GM12873 (cell line): ENCODE results near the gene RSPH1.

Experiments
- TF ChIP-seq, protein P1 (sequence below): IDR thresholded peaks from 2 replicates; pipeline ENCODE4 v1.5.1; 2012; ENCODE audit warnings: low read depth, mild to moderate bottlenecking, moderate library complexity, low read length, control low read depth; ENCODE audit not compliant: insufficient read depth; ENCODE audit errors: missing control alignments

Gene RSPH1

DNA sequence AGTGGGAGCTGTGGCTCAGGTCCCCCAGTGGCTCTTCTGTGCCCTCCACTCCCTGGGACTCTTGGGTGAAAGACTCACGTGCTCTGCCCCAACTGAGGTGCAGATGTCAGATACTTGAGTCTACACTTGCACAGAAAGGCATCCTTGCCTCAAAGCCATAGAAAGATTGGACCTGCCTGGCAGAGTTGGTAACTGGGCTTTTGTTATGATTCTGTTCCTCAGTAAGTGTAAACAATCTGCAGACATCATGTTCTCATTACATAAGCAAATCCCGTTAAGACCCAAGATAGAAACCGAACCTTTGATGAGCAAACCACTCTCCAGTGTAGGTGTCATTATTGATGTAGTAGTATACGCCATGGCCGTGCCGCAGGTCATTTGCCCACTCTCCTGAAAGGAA is 10.0 kb downstream of the RSPH1 start:
- TF ChIP-seq, protein P1, sequence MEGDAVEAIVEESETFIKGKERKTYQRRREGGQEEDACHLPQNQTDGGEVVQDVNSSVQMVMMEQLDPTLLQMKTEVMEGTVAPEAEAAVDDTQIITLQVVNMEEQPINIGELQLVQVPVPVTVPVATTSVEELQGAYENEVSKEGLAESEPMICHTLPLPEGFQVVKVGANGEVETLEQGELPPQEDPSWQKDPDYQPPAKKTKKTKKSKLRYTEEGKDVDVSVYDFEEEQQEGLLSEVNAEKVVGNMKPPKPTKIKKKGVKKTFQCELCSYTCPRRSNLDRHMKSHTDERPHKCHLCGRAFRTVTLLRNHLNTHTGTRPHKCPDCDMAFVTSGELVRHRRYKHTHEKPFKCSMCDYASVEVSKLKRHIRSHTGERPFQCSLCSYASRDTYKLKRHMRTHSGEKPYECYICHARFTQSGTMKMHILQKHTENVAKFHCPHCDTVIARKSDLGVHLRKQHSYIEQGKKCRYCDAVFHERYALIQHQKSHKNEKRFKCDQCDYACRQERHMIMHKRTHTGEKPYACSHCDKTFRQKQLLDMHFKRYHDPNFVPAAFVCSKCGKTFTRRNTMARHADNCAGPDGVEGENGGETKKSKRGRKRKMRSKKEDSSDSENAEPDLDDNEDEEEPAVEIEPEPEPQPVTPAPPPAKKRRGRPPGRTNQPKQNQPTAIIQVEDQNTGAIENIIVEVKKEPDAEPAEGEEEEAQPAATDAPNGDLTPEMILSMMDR, result no peak

DNA sequence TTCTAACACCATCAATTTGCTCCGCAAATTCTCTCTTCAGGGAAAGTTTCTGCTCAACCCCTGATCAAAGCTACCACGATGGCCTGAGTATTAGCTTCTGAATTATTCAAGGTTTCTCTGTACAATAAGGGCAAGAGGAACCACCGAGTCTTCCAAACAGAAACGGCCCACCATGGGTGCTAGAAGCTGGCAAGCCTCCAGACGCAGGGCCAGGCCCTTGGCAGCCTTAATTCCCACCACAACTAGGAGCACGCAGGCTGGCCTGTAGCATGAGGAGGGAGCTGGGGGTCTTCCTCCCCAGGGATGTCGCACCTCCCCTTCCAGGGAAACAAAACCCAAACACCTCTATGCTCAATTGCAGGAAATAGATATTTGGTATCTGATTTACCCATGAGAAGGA is 11.1 kb downstream of the RSPH1 start:
- TF ChIP-seq, protein P1, result no peak

DNA sequence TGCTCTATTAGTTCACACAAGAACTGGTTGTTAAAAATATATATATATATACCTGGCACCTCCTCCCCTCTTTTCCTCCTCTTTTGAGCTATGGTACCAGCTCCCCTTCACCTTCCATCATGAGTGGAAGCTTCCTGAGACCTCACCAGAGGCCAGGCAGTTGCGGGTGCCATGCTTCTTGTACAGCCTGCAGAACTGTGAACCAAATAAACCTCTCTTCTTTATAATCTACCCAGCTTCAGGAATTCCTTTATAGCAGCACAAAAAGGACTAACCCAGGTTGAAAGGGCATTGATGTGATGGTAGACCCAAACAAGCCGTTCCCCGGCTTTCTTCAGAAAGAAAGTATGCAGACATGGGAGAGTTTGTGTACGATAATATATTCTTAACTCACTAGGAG is 14.9 kb downstream of the RSPH1 start:
- TF ChIP-seq, protein P1, result no peak

DNA sequence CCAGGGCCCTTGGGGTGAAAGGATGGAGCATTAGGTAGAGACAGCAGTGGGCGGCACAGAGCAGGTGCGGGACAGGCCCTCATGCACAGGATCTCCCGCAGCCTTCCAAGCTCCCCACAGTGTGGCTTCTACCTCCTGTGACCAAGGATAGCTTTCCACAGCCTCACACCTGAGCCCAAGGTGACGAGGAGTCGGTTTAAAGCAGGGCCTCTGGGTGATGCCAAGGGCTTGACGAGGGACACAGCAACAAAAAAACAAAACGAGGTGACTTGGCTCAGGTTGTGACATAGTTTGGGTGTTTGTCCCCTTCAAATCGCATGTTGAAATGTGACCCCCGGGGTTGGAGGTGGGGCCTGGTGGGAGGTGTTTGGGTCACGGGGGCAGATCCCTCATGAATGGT is 15.3 kb downstream of the RSPH1 start:
- TF ChIP-seq, protein P1, result no peak

DNA sequence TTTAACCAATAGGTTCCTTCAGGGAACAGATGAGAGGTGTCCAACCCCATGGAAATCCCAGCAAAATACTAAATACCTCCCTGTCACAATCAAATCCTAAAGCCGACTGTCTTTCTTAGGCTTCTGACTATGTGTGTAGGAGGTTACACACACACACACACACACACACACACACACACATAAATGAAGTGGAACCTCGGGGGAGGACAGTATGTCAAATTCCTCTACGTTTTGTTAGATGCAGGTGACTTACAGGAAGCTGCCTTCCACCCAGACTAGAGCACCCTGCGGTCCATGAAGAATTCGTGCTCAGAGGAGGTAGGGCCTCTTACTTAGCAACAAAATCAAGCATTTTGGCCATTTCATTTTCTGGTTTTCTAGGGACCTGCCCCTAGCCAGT is 16.4 kb downstream of the RSPH1 start:
- TF ChIP-seq, protein P1, result no peak

DNA sequence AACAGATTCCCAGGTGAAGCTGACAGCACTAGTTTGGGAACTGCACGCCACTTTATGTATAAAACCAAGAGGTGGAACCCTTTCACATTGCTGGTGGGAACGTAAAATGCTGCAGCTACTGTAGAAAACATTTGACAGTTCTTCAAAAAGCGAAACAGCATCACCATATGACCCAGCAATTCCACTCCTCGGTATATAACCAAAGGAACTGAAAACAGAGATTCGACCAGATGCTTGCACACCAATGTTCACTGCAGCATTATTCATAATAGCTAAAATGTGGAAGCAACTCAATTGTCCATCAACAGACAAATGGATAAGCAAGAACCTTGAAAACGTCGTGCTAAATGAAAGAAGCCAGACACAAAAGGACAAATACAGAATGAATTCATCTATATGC is 17.5 kb downstream of the RSPH1 start:
- TF ChIP-seq, protein P1, result no peak

DNA sequence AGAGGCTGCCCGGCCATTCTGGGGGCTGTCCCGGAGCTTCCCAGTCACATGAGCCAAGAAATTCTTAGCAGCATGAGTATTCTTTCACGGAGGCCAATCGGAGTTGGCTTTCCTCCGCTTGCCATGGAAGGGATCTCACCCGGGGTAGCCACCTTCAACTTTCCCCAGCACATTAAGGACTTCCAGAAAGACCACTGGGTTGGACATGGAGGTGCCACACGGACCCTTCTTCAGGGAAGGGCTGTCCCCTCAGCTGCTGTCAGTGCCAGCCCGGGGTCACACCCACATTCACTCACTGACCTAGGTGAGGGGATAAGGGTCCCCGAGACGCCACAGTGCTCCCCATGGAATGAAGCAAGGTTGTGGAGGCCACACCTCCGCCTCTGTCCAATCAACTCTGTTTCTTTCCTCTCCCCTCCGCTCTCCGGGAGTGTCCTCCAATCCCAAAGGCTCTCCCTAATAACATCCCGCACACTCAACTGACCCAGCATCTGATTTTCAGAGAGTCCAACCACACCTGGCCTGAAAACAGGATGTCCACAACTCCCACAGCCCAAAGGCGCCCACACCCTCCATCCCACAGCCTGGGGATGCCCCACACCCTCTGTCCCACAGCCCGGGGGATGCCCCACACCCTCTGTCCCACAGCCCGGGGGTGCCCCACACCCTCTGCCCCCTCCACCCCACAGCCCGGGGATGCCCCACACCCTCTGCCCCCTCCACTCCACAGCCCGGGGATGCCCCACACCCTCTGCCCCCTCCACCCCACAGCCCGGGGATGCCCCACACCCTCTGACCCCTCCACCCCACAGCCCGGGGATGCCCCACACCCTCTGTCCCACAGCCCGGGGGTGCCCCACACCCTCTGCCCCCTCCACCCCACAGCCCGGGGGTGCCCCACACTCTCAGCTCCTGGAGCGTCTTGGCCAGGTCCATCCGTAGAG is 19.4 kb downstream of the RSPH1 start:
- TF ChIP-seq, protein P1, result no peak
